Breast epithelium (tissue), 4 donors: ENCODE data around the gene TREM2. TPM values are rescaled to one million over a fixed set of nuclear protein-coding genes. Genes with fewer than 3 reads are reported as not detected.

Source experiments
- DNase-seq, 2 donors: peaks; one replicate each; pipeline ENCODE4 v3.0.0-alpha.2; 2019; ENCODE audit warnings: low spot score in 2 of 2
- H3K27ac ChIP-seq, 2 donors: fragments of 200-600 bp; sonication (generic) in 1 of 2; one replicate each; pipeline ENCODE4 v1.5.1; 2016 to 2019; ENCODE audit warnings: mild to moderate bottlenecking in 1 of 2
- H3K27me3 ChIP-seq, 2 donors: fragments of 200-600 bp; sonication (generic) in 1 of 2; one replicate each; pipeline versions ENCODE4 v1.5.1 to v1.6.0; 2017 to 2019; ENCODE audit warnings: control low read depth in 1 of 2, mild to moderate bottlenecking in 1 of 2
- H3K36me3 ChIP-seq: fragments of 200-600 bp; one replicate; pipeline ENCODE4 v1.5.1; 2019
- H3K4me1 ChIP-seq, 2 donors: fragments of 200-600 bp; sonication (generic); one replicate each; pipeline ENCODE4 v1.5.1; 2016 to 2019; ENCODE audit warnings: control low read depth in 1 of 2
- H3K4me3 ChIP-seq, 3 donors: fragments of 200-600 bp; sonication (generic); 1 replicate in 2 of 3; 2 replicates in 1 of 3; pipeline ENCODE4 v1.5.1; 2016 to 2019; ENCODE audit warnings: mild to moderate bottlenecking in 3 of 3, moderate library complexity in 2 of 3
- H3K9me3 ChIP-seq, 2 donors: fragments of 200-600 bp; sonication (generic) in 1 of 2; one replicate each; pipeline ENCODE4 v1.5.1; 2016 to 2019; ENCODE audit warnings: control low read depth in 1 of 2
- CTCF ChIP-seq, 3 donors: fragments of 450-650 bp; IDR thresholded peaks; one replicate each; pipeline ENCODE4 v1.5.1; 2016 to 2017; ENCODE audit warnings: antibody characterized with exemption in 3 of 3, mild to moderate bottlenecking in 3 of 3, moderate library complexity in 3 of 3
- POLR2A ChIP-seq: fragments of 450-650 bp; IDR thresholded peaks from one replicate; pipeline ENCODE4 v1.6.1; 2016; ENCODE audit warnings: antibody characterized with exemption, mild to moderate bottlenecking, moderate library complexity
- POLR2AphosphoS5 ChIP-seq, 3 donors: sonication (generic); formaldehyde crosslinking; IDR thresholded peaks; one replicate each; pipeline ENCODE4 v1.6.1; 2017; ENCODE audit warnings: antibody characterized with exemption in 3 of 3
- intact Hi-C: fragments of 100-400 bp; cut with DNase I; formaldehyde crosslinking; loops from one replicate; pipeline ENCODE4 v1.15.1; 2023; ENCODE audit warnings: low total_unique reads
- total RNA-seq, 3 donors: library from RNA; depleted of rRNA; stranded (reverse); fragments of >200 nt; gene quantifications; one replicate each; pipeline ENCODE4 v1.1.0, GENCODE V29; 2016

Gene TREM2
- total RNA-seq, 3 donors from 2014 or later = 7.7 to 31.6 (median 10.5) TPM

- intact Hi-C loops = no loop called here
- H3K9me3 ChIP-seq = no peaks in the 10 kb centered on the region
- no peaks in the 10 kb centered on the region for H3K27me3 ChIP-seq
- H3K36me3 ChIP-seq = no peaks in the 10 kb centered on the region
- H3K4me3 ChIP-seq = no peak overlapping the region
- no peak for TF ChIP-seq POLR2A
- TF ChIP-seq CTCF (IDR thresholded peaks at IDR 0.05) = peak in 2 of 3 donors; percentile 33 to 49
- no peak for TF ChIP-seq POLR2AphosphoS5 (IDR thresholded peaks at IDR 0.05)
- no peak overlapping the region for H3K27ac ChIP-seq
- no peaks in the 10 kb centered on the region for H3K4me1 ChIP-seq
- DNase-seq = no peak
Observed at GRCh38 chr6:41182069-41183034, 19.4 kb upstream of the TREM2 start.

DNA sequence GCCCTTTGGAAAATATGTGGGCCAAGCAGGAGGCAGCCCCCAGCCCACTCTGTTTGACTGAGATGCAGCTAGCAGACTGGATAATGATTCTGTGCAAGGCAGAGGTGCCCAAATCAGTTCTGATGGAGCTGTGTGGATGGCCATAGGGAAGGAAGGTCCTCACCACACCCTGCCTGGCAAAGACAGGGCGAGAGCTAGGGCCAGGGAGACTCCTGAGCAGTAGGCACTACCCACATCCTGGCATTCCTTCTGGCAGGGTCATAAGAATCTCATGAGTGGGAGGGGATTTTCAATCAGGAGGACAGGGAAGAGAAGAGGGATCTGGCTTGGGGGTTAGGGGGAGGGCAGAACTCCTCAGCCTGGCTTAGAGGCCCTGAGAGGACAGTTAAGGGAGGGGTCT is 18.6 kb upstream of the TREM2 start:
- Histone ChIP-seq H3K36me3 (no peaks in the 10 kb centered on the region), H3K4me3 (no peak overlapping the region), H3K4me1 (no peaks in the 10 kb centered on the region), H3K27ac (no peak overlapping the region), H3K27me3 (no peaks in the 10 kb centered on the region), H3K9me3 (no peaks in the 10 kb centered on the region)
- DNase-seq = no peak
- TF ChIP-seq POLR2A (no peak), CTCF (IDR thresholded peaks at IDR 0.05) (no peak), POLR2AphosphoS5 (IDR thresholded peaks at IDR 0.05) (no peak)
- intact Hi-C loops = no loop called here

GRCh38 chr6:41179163-41179562 is 16.2 kb upstream of the TREM2 start:
- Histone ChIP-seq H3K4me3 (no peak overlapping the region), H3K4me1 (no peaks in the 10 kb centered on the region), H3K27me3 (no peaks in the 10 kb centered on the region), H3K9me3 (no peaks in the 10 kb centered on the region), H3K36me3 (no peaks in the 10 kb centered on the region), H3K27ac (no peak overlapping the region)
- no peak for DNase-seq
- no peak for TF ChIP-seq POLR2A
- TF ChIP-seq POLR2AphosphoS5 (IDR thresholded peaks at IDR 0.05) = no peak
- no peak for TF ChIP-seq CTCF (IDR thresholded peaks at IDR 0.05)
- intact Hi-C loops = no loop called here

DNA sequence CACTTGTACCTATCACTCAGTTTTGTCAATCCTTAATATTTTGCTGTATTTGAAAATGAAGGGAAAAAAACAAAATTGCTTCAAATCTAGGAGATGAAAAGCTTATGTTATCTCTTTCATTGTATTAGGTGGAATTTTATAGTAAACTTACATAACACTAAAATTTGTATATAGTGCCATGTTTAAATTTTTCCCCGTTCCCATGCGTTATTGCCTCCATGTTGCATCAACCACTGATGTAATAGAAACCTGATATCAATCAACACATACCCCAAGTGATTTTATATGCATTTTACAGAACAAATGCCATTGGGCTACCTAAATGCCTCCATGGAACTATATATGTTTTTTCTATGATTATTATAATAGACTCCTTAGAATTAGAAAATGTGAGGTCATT is 14.8 kb upstream of the TREM2 start:
- Histone ChIP-seq H3K36me3 (no peaks in the 10 kb centered on the region), H3K9me3 (peaks cover 0 to 3% of the 10 kb centered on the region in 2 donors), H3K27me3 (no peaks in the 10 kb centered on the region), H3K4me1 (no peaks in the 10 kb centered on the region), H3K27ac (no peak overlapping the region), H3K4me3 (no peak overlapping the region)
- DNase-seq = no peak
- intact Hi-C loops = no loop called here
- TF ChIP-seq POLR2A (no peak), POLR2AphosphoS5 (IDR thresholded peaks at IDR 0.05) (no peak), CTCF (IDR thresholded peaks at IDR 0.05) (no peak)

DNA sequence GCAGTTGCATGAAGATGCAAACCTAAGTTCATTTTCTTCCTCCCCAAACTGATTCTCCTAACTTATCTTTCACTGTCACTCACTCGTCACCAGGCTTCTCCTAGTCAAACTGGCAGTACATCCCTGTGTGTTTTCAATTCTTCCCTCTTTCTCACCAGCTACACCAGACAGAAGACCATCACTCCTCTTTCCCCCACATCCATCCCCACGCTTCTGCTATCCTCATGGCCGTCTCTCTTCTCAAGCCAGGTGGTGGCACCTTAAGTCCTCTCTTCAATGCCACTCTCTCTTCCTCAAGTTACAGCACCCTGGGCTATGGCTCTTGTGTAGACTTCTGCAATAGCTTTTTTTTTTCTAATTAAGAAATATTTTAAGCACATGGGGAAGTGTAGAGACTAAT is 14.4 kb upstream of the TREM2 start:
- Histone ChIP-seq H3K27ac (no peak overlapping the region), H3K4me3 (no peak overlapping the region), H3K9me3 (peaks cover 0 to 3% of the 10 kb centered on the region in 2 donors), H3K36me3 (no peaks in the 10 kb centered on the region), H3K27me3 (no peaks in the 10 kb centered on the region), H3K4me1 (no peaks in the 10 kb centered on the region)
- intact Hi-C loops = no loop called here
- DNase-seq = no peak
- TF ChIP-seq POLR2AphosphoS5 (IDR thresholded peaks at IDR 0.05) (no peak), CTCF (IDR thresholded peaks at IDR 0.05) (no peak), POLR2A (no peak)
